GM19468 (cell line): Measurements from ENCODE around the gene RFX4.

Experiments used
- ATAC-seq: cut with Tn5 transposase; IDR thresholded peaks from one replicate; pipeline ENCODE4 v1.9.1; 2021; ENCODE audit warnings: mild to moderate bottlenecking, moderate library complexity, moderate number of reproducible peaks; ENCODE audit not compliant: unreplicated experiment; ENCODE audit errors: extremely low read depth

The RFX4 gene

GRCh38 chr12:106582641-106583230, at the start of gene RFX4:
Gene RFX4, plus strand, starts transcription at chr12:106583004. Its CDS starts 317 bp downstream, at chr12:106583321.
- ATAC-seq, result no peak

DNA sequence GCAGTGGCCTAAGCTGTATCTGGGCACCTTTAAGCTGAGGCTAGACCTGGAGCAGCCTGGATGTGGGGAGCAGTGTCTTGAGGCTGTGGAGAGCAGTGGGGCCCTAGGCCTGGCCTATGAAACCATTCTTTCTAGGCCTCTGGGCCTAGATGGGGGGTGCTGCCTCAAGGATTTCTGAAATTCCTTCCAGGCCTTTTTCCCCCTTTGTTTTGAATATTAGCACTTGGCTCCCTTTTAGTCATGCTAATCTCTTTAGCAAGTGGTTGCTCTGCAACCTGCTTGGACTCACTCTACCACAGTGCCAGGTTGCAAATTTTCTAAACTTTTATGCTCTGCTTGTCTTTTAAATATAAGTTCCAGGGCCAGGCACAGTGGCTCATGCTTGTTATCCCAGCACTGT, 41.6 kb upstream of the RFX4 start:
- no peak for ATAC-seq

DNA sequence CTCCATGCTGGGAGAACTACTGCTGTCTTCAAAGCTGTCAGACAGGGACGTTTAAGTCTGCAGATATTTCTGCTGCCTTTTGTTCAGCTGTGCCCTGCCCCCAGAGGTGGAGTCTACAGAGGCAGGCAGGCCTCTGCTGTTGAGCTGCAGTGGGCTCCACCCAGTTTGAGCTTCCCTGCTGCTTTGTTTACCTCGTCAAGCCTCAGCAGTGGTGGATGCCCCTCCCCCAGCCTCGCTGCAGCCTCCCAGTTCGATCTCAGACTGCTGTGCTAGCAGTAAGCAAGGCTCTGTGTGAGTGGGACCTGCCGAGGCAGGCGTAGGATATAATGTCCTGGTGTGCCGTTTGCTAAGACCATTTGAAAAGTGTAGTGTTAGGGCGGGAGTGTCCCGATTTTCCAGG, 31.4 kb upstream of the RFX4 start:
- ATAC-seq, result no peak

DNA sequence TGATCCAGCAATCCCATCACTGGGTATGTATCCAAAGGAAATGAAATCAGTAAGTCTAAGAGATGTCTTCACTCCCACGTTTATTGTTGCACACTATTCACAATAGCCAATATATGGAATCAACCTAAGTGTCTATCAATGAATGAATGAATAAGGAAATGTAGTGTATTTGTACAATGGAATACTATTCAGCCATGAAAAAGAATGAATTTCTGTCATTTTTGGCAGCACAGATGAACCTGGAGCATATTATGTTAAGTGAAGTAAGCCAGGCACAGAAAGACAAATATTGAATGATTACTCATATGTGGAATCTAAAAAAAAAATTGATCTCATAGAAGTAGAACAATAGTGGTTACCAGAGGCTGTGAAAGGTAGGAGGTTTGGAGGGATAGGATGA, 30.6 kb upstream of the RFX4 start:
- no peak for ATAC-seq

DNA sequence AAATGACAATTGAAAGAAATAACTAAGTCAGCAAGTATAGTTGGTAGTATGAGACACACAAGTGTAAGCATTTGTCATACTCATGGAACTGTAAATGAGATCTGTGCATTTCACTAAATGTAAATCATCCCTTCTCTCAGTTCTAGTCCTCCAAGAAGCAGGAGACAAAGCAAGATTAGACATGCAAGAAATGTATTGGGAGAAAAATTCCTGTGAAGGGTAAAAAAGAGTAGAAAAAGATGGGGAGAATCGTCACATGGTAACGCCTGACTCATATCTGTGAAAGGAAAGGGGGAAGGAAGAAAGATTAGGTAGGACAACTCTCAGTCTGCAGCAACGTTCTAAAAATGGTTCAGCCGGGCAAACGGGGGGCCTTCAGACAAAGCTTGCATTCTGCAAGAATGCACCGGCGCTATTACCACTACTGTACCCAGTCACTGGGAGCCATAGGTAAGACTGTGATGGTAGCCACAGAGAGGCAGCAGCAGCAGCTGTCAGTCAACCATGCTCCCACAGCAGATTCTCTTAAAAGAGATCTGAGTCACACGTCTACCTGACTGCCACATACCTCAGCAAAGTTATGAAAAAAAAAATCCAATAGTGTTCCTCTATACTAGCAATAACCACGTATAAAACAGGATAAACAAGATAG, 18.0 kb upstream of the RFX4 start:
- ATAC-seq, result no peak

GRCh38 chr12:106566771-106567170, 16.0 kb upstream of the RFX4 start:
- ATAC-seq, result no peak

DNA sequence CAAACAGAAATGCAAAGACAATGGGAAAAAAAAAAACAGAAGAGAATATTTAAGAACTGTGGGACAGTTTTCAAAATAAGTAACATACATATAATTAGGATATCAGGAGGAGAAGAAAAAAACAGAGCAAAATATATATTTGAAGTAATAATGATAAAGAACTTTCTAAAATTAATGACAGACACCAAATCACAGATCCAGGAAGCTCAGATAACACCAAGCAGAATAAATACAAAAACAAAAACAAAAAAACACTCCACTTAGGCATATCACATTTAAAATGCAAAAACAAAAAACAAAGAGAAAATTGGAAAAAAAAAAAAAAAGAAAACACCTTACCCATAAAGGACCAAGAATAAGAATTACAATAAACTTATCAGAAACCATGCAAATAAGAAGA, 9.6 kb upstream of the RFX4 start:
- ATAC-seq, result no peak

GRCh38 chr12:106576848-106577247, 6.0 kb upstream of the RFX4 start:
- no peak for ATAC-seq

GRCh38 chr12:106580671-106581508, 1.9 kb upstream of the RFX4 start:
- ATAC-seq, result no peak

DNA sequence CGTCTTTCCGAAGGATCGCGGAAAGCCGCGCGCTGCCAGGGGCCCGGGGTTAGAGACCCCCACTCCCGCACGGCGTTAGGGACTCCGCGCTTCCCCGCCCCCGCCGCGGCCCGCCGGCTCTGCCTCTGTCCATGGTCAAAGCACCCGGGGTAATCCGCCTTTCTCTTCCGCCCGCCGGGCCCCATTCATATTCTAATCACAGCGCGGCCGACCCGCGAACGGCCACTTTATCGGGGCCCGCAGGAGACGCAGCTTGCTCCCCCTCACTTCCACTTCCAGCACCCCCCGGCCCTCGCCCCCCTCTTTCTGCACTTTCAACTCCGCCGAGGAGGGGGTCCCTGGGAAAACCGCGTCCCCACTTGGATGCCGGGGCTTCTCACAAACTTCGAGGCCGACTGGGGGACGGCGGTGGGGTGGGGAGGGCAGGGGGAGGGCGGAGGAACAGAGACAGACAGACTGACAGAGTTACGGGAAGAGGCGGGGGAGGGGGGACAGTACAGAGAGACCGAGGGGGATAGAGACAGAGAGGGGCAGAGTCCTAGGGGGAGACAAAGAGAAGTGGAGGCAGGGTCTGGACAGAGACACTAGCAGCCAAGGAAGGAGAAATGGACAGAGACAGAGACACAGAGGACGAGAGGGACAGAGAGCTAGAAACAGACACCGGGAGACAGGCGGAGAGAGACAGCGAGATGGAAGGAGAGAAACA, 1.1 kb upstream of the RFX4 start:
- ATAC-seq, result no peak

DNA sequence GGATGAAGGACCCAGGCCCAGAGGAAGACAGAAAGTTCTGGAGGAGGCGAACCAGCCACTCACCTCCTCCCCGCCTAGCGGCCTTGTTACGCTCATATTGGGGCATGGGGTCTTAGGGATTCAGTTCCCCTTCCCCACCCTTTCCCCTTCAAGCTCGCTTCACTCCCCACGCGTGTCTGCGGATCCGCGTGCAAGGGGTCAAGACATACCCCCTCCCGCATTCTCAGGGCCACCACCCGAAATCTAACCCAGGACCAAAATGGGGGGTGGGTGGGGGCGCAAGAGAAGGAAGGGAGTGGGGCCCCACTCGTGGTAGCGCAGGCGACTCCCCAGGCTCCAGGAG, 584 bp upstream of the RFX4 start:
- ATAC-seq, result no peak

DNA sequence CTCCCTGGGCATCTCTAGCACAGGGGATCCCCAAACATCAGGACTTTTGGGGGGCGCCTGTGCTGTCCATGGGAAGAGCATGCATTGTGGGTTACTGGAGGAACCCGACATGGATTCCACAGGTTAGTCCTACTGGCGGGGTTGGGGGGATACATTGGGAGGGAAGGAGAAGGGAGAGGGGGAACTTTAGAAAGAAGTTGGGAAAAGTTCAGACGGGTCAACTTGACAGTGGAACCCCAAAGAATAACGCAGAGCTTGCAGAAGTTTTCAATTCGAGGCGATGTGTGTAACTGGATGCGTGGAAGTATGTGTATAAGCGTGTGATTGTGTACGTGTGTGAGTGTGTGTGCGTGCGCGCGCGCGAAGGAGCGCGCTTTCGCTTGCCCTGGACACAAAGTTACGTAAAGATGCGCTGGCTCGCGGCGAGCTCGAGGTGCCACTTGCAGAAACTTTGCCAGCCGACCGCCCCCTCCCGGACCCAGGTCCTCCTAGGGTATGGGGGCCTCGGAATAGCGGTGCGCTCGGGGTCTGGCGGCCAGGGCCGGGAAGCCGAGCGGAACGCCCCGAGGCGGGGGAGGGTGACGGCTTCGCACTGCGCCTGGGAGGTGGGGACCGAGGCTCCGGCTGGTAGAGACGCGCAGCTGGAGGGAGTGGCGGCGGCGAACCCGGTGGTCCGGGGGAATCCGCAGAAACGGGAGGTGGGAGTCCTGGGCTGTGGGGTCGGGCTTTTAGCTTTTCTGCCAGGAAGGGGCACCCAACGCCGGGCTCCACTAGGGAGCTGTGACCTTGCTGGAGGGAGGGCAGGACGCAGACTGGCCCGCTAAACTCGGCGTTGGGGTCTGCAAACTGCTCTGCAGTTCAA, 669 bp downstream of the RFX4 start:
- ATAC-seq, result no peak

GRCh38 chr12:106584104-106585064, 1.6 kb downstream of the RFX4 start:
- no peak for ATAC-seq

DNA sequence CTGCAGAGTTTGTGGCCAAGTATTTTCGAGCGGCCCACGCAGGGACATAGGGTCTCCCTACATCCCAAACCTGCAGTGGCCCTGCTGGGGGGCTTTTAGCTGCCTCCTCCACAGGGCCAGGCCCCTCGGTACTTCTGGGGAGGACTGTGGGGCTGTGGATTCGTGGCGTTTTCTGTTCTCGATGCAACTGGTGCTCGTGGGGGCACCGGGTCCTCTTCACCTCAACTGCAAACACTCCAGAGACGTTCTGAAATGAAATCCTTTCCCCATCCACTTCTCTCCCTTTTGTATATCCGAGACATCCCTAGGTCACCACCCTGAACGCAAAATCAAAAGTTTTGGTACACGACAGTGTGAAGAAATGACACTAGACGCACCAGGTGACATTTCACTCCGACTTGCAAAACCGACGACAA, 2.3 kb downstream of the RFX4 start:
- ATAC-seq, result no peak

GRCh38 chr12:106585521-106586277, 2.9 kb downstream of the RFX4 start:
- ATAC-seq, result no peak

DNA sequence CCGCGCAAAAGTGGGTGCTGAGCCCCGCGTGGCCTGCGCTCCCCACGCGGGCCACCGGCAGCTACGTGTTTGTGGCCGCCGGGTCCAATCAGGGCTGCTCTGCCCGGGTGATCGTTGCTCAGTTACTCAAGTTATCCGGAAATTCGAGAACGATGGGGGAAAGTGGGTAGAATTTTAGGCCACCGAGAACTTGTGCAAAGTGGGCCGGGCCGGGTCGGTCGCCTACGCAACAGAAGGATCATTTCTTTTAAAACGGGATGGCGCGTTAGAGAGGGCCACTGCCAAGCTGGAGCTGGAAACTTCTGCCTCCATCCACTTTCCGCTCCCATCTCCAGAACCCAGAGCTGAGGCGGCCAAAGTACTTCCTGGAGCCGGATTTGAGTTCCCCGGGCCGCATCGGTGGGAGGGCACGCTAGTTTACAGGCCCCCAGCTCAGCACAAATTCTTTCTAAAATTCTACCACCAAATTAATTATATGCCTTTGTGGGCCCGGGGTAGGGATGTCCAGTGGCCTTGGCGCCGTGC, 3.5 kb downstream of the RFX4 start:
- ATAC-seq, result no peak

- ATAC-seq, result no peak
Observed at GRCh38 chr12:106586803-106587684, 4.2 kb downstream of the RFX4 start.
